GM18951 (cell line): Measurements from ENCODE around the gene RALY.
A peak's percentile ranks its signal among the peaks of the same experiment; 100 is the strongest.

Experiments
- POLR2A ChIP-seq: IDR thresholded peaks from 4 replicates; pipeline ENCODE4 v1.6.1; 2011; ENCODE audit warnings: mild to moderate bottlenecking; ENCODE audit not compliant: insufficient read length, insufficient read depth; ENCODE audit errors: extremely low read depth
- in situ Hi-C: fragments of 300-500 bp; cut with MboI; formaldehyde crosslinking; loops from one replicate; pipeline ENCODE4 v1.12.0; 2022; ENCODE audit warnings: low sequenced_read_pairs, mixed read lengths, inconsistent platforms; ENCODE audit not compliant: unreplicated experiment

RALY gene

DNA sequence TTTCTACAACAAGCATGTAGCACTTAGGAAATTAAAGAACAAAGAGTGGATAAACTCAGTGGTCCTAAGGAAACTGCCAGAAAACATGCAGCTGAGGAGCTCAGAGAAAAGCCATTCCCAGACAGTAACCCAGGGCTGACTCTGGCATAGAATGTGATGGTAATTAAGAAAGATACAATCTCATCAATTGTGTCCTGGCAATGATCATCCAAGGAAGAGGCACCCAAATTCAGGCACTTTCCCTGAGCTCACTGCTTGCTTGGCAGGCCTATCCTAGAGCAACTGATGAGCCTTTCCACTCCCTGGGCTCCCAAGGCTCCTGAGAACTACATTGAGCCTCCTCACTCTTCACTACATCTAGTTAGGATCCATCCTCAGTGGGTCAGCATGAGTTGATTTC lies 102.1 kb downstream of the RALY start:
- in situ Hi-C loops = no loop called here
- TF ChIP-seq POLR2A = no peak

DNA sequence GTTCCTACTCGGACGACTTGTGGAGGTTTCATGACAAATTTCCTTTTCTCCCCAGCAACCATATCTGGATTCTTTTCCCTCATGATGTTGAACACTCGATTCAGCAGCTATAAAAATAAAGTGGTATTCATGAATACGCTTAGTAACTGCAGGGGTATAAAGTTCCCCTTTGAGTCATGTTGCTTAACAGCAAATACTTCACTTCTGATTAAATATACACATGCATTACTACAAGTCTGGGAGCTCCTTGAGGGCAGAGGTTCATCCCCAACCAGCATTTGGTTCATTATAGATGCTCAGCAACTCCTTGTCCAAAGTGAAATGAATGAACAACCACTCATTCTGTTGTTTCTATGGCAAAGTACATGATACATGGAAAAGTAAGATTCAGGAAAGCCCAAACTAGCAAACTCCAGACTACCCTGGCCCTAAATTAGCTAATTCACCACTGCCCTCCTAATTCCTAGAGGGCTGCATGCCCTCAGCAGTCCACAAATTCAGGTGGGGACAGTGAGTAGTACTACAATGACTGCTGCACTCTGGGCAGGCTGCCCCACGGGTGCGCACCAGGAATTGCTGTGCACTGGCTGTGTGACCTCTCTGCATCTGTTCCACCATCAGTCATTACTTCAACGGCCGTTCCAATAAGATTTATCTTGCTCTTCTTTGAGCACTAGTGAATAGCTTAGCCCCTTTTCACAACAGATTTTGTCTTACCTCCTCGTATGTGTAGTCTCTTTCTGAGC lies 103.2 kb downstream of the RALY start:
- in situ Hi-C loops = no loop called here
- no peak for TF ChIP-seq POLR2A

DNA sequence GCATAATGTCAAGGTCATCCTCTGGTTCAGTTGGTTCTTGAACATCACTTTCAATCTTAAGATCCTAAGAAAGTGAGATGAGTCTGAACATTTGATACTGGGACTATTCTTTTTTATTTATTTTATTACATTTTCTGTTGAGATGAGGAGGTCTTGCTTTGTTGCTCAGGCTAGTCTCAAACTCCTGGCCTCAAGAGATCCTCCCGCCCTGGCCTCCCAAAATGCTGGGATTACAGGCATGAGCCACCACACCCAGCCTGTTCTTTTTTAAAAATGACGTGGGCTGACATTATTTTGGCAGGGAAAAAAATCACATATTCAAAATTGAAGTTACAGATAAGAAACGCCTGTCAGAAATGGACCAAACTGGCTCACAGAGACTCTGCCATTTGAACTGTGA lies 104.9 kb downstream of the RALY start:
- in situ Hi-C loops = no loop called here
- TF ChIP-seq POLR2A = no peak

DNA sequence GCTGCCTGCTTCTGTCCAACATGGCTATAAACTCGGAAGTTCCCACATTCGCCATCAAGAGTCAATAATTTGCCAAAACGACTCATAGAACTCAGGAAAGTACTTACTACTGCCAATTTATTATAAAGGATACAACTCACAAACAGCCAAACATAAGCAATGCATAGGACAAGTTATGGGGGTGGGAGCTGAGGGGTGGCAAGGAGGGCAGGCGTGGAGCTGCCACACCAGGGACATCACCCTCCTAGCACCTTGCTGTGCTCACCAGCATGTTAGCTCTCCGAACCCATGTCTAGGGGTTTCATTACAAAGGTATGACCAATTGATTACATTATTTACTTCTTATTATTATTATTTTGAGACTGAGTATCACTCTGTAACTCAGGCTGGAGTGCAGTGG lies 106.0 kb downstream of the RALY start:
- no peak for TF ChIP-seq POLR2A
- in situ Hi-C loops = no loop called here

DNA sequence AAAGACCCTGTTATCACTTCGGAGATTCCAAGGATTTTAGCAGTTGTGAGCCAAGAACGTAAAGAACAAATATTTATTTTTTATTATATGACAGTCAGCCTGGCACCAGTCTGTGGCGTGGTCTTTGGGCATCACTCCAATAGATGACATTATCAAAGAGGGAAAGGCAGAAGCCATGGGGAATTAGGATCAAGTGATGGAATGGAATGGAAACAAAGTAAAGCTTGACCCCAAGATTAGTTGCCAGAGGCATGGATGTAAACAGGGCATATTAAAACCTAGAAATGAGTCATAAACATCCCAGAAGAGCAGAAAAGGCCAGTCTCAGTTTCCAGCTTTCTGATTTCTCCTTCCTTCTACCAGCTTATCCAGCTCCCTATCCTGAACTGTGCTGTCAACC lies 106.9 kb downstream of the RALY start:
- TF ChIP-seq POLR2A = no peak
- in situ Hi-C loops = no loop called here

DNA sequence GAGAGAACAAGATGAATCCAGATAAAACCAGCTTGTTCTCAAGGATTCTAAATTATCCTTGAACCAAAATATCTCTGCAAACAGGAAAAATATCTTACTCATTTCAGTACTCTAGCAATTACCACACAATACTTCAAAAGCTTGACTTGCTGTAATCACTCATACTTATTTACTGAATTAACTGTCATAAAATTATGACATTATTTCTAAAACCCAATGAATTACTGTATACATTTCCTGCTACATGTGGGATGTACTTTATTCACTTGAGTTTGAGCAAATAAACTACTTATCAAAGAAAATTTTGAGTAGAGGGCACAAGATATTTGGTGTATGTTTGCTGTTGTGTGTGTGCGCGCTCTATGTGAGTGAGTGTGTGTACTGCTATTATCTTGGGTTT lies 108.6 kb downstream of the RALY start:
- in situ Hi-C loops = no loop called here
- TF ChIP-seq POLR2A = no peak

DNA sequence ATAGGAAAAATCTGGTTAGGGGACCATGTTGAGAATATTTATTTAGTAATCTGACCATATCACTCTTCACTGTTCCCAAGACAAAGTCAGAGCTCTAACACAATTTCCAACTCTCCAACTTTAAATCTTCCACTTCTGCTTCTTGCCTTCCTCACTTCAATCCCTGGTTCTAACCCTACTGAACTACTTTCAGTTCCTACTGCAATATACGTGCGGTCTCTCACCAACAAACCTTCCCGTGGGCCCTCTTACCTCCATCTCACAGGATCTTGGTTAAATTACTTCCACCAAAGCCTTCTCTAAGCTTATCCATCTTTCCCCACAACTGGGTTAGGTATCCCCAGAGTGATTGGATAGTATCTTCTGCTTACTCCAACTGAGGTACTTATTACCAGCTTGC lies 110.3 kb downstream of the RALY start:
- TF ChIP-seq POLR2A = no peak
- in situ Hi-C loops = no loop called here

DNA sequence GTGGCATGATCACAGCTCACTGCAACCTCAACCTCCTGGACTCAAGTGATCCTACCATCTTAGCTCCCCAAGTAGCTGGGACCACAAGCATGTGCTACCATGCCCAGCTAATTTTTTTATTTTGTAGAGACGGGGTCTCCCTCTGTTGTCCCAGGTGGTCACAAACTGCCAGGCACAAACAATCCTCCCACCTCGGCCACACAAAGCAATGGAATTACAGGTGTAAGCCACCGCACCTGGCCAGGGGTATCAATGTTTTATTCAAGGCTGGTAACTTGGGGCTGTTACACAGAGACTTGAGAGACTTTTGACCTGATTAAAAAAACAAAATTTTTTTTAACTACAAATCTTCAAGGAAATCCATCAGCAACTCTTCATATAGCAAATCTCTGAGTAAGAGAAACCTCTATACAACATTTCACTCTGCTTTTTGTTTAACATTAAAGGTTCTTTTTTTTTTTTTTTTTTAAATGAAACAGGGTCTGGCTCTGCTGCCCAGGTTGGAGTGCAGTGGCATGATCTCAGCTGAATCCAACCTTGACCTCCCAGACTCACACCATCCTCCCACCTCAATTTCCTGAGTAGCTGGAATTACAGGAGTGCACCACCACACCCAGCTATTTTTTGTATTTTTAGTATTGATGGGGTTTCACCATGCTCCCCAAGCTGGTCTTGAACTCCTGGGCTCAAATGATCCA lies 112.4 kb downstream of the RALY start:
- TF ChIP-seq POLR2A = no peak
- in situ Hi-C loops = no loop called here

DNA sequence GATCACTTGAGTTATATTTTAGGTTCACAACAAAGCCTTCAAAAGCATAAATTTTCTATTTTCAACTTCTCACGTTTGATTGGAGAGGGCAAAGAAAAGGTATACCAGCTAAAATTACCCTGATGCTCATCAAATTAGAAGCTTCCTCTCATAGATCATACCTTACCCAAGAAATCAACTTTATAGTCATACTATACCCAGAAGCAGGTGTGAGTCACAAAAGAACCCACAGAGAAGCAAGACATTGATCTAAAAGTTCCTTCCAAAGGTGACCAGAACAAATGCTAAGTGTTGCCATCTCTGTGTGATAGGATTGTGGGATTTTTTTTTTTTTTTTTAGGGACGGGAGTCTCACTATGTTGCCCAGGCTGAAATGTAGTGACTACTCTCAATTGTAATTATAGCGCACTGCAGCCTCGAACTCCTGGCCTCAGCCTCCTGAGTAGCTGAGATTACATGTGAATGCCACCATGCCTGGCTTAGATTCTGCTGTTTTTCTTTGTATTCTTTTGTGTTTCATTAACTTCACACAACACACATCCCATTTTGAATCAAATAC lies 115.0 kb downstream of the RALY start:
- in situ Hi-C loops = no loop called here
- TF ChIP-seq POLR2A = no peak

DNA sequence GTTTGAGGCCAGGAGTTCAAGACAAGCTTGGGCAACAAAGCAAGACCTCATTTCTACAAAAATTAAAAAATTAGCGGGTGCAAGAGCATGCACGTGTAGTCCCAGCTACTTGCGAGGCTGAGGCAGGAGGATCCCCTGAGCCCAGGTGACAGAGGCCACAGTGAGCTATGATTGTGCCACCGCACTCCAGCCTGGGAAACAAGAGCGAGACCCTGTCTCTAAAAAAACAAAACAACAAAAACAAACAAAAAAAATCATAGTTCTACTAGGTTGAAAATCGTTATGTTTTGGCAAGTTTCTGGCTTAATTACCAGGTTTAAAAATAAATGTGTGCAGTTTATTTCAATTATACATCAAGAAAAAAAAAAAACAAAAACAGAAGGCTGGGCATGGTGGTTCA lies 115.7 kb downstream of the RALY start:
- in situ Hi-C loops = no loop called here
- TF ChIP-seq POLR2A = no peak

DNA sequence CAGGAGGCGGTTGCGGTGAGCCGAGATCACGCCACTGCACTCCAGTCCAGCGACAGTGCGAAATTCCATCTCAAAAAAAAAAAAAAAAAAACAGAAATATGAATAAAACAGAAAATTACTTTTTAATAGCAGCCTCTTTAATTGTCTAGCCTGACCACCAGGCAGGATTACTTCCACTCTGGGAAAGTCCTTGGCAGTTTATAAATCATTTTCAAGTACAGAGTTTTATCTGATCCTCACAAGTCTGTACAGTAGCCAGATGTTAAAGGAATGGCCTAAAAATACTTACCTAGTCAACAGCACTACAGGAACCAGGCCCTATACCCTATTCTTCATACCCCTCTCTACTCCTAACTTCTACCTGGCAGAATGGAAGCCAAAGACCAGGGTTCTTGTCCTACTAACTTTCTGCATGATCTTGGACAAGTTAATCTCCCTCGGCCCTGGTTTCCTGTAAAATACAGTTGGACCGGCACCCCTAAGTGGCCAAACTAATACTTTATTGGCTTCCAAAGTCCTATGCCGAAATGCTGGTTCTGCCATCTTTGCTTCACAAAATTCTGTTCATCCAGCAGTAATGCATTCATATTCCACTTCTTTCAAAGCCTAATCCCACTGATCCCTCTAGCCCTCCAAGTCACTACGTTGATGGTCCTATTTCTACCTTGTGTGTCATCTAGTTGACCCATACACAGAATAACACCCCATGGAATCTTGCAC lies 116.5 kb downstream of the RALY start:
- in situ Hi-C loops = no loop called here
- no peak for TF ChIP-seq POLR2A

DNA sequence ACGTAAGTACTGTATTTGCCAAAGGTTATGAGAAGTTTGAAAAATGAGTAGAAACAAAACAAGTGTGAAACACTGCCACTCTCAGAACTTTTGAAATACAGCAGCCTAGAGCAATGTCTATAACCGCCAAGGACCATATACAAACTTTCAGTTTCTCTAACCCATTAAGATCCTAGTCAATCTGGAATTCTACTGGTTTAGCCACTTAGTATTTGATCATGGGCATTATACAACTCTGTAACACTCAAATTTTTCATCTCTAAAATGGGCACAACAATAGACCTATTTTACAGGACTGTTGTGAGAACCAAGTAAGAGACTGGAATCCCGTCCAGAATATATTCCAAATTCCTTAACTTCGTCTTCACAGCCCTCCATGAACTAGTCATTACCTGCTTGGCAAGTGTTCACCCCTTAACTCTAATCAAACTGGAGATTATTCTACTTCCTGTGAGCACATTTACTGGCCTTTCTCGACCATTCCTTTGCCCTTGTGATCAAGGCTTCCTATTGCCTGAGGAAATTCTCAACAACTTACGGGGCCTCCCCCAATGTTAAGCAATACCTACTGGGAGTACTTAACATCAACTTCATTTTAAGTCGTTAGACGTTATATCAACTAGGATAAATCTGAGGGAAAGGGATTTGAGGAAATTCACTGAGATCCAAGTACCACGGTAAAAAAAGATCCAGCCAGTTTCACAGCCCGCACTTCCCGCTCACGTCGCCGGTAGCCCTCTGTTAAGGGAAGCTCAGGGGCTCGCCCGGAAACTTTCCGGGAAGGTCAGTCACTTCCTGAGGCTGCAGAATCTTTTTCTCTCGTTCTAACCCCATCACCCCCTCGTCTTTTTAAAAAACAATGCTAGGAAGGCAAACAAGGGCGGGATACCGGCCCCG lies 117.3 kb downstream of the RALY start:
- no peak for TF ChIP-seq POLR2A
- in situ Hi-C loops = no loop called here

DNA sequence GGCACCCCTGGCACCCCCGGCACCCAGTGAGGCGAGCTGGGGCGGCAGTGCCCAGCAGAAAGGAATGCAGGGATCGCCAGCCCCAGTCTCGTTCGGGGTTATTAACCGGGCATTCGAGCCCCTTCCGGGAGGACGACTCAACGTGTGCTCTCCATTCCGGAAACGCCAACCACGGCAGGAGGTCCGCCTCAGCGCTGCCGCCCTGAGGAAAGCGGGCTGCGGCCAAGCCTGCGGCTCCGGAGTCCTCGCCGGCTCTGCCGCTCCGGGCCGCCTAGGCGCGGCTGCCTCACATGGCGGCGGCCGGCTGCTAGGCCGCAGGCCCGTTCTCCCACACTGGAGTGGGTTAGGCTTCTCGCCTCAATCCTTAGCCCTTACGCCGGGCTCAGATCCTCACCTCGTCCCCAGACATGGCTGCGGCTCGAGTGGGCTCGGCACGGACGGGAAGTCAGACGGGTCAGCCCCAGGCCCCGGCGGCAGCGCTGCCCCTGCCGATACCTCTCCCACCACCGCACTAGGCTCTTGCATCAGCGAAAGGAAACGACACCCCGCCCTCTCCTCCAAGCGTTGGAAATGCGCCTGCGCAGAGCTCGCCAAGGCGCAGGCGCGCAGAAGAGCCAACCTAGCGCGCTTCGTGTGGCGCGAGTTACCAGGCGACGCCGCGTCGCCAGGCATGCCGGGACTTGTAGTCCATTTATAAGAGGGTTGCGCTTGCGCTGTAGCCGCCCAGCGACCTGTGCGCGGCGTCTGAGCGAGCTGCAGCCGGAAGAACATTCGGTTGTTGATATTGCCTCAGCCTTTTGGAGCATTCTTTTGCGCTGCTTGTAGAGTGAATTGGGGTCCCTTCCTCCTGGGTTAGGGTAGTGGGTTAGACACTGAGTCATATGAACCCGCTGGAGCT lies 118.2 kb downstream of the RALY start, which contains the start of gene EIF2S2:
Gene EIF2S2, minus strand, starts transcription at position 542 of the 898 bp plus-strand sequence. Its CDS starts 133 bp downstream, at position 409.
- TF ChIP-seq POLR2A = peak; percentile 92
- in situ Hi-C loops = no loop called here
